CD4-positive, alpha-beta T cell treated with Interferon alpha-2 for 1 hour (primary cell): ENCODE data around the gene SYS1.

Source experiments
- DNase-seq, 2 donors: peaks; one replicate each; pipeline ENCODE4 v3.0.0-alpha.2; 2020 to 2022

SYS1 gene

DNA sequence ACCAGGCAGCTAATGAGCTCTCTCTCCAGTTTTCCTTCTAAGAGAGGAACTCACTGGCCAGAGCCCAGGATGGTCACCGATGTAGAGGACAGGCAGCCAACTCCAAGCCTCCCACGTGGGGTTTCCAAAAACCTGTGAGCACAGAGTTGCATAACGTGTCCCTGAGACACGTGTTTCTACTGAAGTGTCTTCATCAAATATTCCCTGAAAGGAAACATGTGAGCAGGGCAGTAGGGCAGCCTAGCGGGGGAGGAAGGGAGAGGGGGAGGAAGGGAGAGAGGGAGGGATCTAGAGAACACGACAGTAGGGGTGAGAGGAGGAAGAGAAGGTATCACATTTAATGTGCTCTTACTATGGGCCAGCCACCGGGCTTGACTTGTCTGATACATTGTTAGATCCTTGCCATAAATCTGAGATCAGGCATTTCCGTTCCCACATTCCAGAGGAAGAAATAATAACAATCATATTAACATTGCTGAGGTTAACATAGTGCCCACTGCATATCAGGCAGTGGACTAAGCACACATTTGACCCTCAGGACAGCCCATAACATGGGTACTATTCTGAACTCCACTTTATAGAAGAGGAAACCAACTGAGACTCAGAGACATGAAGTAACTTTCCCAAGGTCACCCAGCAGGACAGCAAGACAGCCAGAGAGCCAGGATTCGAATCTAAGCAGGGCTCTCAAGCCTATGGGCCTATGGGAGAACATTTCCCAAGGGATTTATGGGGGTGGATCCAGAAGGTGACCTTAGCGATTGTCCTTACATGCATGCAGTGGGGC is 4.5 kb upstream of the SYS1 start:
- DNase-seq = peak in 1 of 2 donors; percentile 10

DNA sequence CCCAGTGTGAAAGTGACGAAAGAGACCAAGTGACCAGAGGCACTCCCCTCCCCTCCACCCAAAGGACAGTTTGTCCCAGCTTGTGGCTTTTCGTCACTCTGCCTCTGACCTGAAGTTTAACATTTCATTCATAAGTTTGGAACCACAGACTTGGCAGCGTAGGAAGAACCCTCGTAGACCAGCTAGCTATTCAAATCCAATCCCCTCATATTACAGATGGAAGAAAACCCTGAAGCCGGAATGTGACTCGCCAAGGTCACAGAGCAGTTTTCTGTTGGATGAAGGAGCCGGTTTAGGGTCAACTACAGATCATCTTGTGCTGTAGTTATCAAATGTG is 3.9 kb upstream of the SYS1 start:
- DNase-seq = no peak

GRCh38 chr20:45359406-45360148 is 3.4 kb upstream of the SYS1 start:
- no peak for DNase-seq

DNA sequence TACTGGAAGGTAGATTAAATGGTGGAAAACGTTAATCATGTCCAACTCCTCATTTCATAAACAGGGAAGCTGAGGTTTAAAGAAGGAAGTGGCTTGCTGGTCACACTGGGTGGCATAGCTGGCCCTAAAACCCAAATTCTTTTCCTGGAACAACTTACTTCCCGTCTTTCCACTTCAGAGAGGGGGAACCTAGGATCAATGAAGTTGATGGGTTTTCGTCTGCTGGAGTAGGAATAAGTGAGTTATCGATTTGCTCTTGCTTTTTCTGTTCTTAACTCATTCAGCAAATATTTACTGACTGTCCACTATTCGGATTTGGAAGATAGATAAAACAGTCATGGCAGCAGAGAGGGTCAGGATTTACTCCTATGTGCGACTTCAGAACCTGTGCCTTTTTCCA is 1.2 kb upstream of the SYS1 start:
- DNase-seq = no peak

DNA sequence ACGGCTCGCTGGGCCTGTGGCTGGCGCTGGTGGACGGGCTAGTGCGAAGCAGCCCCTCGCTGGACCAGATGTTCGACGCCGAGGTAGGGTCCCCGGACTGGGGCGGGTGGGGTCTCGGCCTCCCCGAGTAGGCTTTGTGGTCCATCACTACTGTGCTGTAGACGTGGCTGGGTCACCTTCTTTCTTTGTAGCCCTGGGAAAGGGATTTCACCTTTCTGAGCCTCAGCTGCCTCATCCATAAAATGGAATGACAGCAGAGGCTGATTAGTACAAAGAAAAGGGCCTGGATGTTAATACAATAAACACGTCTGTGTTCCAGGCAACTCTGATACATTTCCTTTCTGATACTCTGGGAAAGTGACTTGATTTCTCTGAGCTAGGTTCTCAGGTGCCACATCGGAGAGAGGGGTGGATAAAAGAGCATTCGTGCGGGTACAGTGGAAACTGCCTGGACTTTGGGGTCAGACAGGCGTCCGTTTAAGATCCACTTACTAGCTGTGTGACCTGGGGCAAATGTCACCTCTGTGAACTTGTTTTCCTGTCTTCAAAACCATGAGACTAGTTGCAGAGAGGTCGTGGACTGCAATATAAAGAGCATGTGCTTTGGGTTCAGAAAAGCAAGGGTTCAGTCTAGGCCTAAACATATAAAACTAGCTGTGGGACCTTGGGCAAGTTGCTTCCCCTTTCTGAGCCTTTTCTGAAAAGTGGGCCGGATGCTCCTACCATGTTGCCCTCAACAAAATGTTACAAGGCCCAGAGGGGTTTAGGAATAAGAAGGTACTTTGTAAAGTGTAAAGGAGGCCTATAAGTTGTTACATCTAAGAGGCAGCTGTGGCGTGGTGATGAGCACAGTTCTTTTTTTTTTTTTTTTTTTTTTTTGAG is 896 bp downstream of the SYS1 start:
- no peak for DNase-seq

GRCh38 chr20:45365444-45365970 is 2.6 kb downstream of the SYS1 start:
- DNase-seq = no peak

DNA sequence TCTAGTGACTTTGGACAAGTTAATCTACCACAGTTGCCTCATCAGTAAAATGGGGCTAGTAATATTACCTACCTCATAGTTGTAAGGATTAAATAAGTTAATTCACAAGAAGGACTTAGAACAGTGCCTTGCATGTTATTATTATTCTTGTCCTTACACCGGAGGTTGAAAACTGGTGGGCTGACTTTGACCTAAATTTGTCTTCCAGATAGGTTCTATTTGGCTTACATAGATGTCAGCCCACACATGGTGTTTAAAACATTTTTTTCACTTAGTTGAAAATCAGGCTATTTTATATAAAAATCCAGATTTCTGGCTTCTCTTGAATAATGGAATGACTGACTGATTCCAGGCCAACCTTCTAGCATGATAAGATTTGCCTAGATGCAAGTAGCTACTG is 3.2 kb downstream of the SYS1 start:
- DNase-seq = no peak

- DNase-seq = no peak
These were observed 3.7 kb downstream of the SYS1 start for GRCh38 chr20:45366631-45367030.

DNA sequence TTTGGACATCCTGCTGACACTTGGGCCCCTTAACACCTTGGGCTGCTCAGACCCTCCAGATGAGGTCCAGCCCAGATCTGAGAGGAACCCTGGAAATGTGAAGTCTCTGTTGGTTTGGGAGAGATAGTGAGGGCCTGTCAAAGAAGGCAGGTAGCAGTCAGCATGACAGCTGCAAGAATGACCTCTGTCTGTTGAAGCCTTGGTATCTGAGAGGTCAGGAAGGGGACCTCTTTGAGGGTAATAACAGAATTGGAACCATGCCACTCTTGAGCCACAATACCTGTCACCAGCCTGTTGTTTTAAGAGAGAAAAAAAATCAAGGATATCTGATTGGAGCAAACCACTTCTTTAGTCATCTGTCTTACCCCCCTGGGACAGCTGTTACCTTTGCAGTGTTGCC is 4.2 kb downstream of the SYS1 start:
- DNase-seq = no peak

- peak; percentile 60 to 72 for DNase-seq
These were observed 5.4 kb downstream of the SYS1 start for GRCh38 chr20:45368221-45368980.

- no peak for DNase-seq
These were observed 7.7 kb downstream of the SYS1 start for GRCh38 chr20:45370571-45371160.

- DNase-seq = no peak
These were observed 9.3 kb downstream of the SYS1 start for GRCh38 chr20:45372241-45372640.

DNA sequence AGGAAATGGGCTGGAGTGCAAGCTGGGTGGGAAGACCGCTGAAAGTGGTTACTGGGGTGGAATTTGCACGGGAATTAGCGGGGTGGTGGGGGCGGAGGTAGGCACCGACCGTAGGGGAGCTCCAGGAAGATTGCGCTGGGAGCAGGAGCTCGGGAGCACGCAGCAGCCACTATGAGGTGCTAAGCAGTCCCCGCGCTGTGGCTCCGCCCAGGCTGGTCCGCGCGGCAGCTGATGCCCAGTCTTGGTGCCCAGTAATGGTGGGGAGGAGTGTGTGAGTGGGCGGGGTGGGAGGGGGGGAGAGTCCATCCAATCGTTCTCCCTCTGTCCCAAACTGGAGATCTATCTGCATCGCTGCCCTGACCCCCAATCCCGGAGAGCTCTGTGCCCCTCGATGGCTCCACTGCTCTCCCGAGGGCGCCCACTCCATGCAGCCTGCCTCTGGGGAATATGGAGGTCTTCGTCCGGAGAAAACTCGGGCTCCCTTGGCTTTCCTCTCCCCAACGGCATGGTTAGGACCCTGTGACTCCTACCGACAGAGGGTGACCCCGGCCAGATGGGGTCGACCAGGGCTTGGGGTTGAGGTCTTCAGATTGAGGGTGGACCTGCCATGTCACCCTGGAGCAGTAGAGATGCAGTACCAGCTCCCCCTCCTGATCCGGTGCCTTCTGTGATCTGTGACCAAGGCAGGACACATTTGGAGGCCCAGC is 9.8 kb downstream of the SYS1 start:
- DNase-seq = no peak

DNA sequence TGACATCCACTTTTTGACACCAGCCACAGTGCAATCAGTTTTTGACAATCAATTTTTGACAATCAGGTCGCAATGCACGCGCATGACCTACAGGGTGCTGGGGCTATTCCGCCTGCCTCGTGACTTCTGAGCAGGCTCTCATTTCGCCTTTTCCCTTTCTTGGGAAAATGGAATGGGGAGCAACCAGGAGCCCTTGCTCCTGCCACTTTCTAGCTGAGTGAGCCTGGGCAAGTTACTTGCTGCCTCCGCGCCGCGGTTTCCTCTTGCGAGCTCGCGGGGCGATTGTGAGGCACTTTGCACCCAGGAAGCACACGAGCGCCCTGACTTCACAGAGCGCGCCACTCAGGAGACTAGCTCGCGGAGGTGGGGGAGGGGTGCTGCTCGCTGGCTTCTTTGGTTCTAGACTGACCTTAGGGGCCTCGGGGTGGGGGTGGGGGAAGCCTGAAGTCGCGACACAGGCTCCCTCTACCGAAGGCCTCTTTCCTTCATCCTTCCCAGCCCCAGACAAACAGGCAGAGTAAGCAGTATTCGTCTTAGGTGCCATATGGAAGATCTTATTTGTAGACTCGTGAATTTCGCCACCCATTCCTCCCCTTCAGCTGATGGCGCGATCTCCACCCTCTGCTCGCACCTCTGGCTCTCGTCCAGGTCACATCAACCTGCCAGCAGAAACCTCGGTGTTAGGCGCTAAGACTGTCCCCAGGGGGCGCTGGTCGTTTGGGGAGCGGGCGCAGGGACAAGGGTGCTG is 10.6 kb downstream of the SYS1 start:
- DNase-seq = peak; percentile 87 to 91

- DNase-seq = no peak
These were observed 11.1 kb downstream of the SYS1 start for GRCh38 chr20:45374101-45374467.

GRCh38 chr20:45374966-45375365 is 12.0 kb downstream of the SYS1 start:
- no peak for DNase-seq

- DNase-seq = no peak
These were observed 14.3 kb downstream of the SYS1 start for GRCh38 chr20:45377269-45377668.

DNA sequence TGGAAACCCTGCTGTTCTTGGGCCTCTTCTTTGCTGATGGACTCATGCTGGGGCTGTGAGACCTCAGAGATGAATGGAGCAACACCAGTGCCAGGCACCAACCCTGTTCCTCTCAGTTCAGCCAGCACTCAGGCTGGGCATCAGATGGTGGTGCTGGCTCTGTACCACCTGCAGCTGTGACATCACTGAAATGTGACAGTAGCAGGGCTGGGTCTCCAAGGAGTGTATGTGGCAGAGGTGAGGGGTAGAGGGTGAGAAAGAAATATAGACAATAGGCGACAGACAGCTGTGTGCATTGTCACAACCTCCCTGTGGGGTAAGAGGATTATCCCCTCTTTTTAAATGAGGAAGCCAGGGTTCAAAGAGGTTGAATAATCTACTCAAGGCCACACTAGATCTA is 15.2 kb downstream of the SYS1 start, which contains the start of gene TP53TG5:
TP53TG5 (minus strand) TSS at position 135 of the 400 bp plus-strand sequence; CDS start at position 46, 89 bp downstream.
- no peak for DNase-seq

GRCh38 chr20:45387274-45387673 is 24.3 kb downstream of the SYS1 start:
- DNase-seq = no peak

DNA sequence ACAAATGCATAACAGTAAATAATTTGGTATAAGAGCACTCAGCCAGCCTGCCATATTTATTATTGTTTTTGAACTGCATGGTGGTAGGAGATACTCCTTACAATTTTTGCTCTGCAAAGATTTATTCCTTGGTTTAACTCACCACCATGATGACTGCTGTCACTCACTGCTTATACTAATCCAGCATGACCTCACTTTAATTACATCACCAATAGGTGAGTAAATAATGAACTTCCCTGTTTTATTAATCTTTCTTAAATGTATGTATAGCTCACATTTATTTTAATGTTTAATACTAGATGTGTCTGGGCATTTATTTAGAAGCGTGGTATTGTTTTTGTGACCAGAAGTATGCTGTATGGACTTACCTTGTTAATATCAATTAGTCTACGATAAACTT is 28.0 kb downstream of the SYS1 start:
- DNase-seq = no peak

- no peak for DNase-seq
These were observed 28.6 kb downstream of the SYS1 start for GRCh38 chr20:45391559-45391958.
